NCI-H2196 treated with DMSO at 0.1 percent for 48 hours (cell line): ENCODE data around the gene SHC3.

Experiments used
- DNase-seq: peaks from one replicate; lab custom pipeline; 2025; ENCODE audit not compliant: unreplicated experiment; lab: John Stamatoyannopoulos, UW

Gene SHC3

GRCh38 chr9:88991066-88992034, 187.3 kb downstream of the SHC3 start, which contains the start of gene S1PR3:
S1PR3 (plus strand) TSS chr9:88991468; CDS start chr9:89001201, 9,733 bp downstream.
- no peak for DNase-seq

GRCh38 chr9:88990729-88991065, 187.9 kb downstream of the SHC3 start:
- DNase-seq: no peak

GRCh38 chr9:88990041-88990728, 188.4 kb downstream of the SHC3 start:
- no peak for DNase-seq

- DNase-seq: no peak
Observed at GRCh38 chr9:88988796-88989641, 189.6 kb downstream of the SHC3 start.

GRCh38 chr9:88987661-88988060, 191.0 kb downstream of the SHC3 start:
- no peak for DNase-seq

- no peak for DNase-seq
Observed at GRCh38 chr9:88986776-88987175, 191.8 kb downstream of the SHC3 start.

- no peak for DNase-seq
Observed at GRCh38 chr9:88985616-88986015, 193.0 kb downstream of the SHC3 start.

GRCh38 chr9:88984543-88984883, 194.1 kb downstream of the SHC3 start:
- no peak for DNase-seq

GRCh38 chr9:88983865-88984542, 194.6 kb downstream of the SHC3 start:
- no peak for DNase-seq

- DNase-seq: no peak
Observed at GRCh38 chr9:88980740-88981203, 197.8 kb downstream of the SHC3 start.

- no peak for DNase-seq
Observed at GRCh38 chr9:88979791-88980190, 198.8 kb downstream of the SHC3 start.

GRCh38 chr9:88979021-88979420, 199.6 kb downstream of the SHC3 start:
- no peak for DNase-seq

- DNase-seq: no peak
Observed at GRCh38 chr9:88978034-88978433, 200.6 kb downstream of the SHC3 start.

- DNase-seq: no peak
Observed at GRCh38 chr9:88976890-88977257, 201.7 kb downstream of the SHC3 start.

GRCh38 chr9:88975966-88976889, 202.4 kb downstream of the SHC3 start:
- no peak for DNase-seq

- no peak for DNase-seq
Observed at GRCh38 chr9:88974641-88975040, 204.0 kb downstream of the SHC3 start.

- no peak for DNase-seq
Observed at GRCh38 chr9:88973281-88974045, 205.2 kb downstream of the SHC3 start.

- DNase-seq: no peak
Observed at GRCh38 chr9:88972401-88972800, 206.2 kb downstream of the SHC3 start.
